ENCODE data around the gene ARHGEF7.

ARHGEF7 gene

DNA sequence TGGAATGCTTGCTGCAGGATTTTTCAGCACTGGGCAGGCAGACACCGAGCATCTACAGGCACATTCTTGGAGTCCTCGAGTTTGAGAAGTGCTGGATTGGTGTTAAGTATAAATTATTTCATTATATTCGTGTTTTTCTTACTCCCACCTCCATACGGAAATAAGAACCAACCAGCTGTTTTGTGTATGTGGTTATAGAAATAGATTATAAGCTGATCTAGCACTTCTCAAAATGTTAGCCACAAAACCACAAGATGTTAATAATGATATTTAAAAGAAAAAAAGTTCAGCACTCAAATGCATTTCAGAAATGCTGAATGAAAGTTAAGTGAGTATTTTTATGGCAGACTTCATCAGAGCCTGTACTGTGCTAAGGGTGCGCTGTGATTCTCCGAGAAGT is 181.3 kb downstream of the ARHGEF7 start:
- FAIRE-seq (no peak), DNase-seq (ENCODE audit: insufficient read length) (no peak)
- no peak for TF ChIP-seq POLR2A (IDR thresholded peaks at IDR 0.05; ENCODE audit: low read depth, low read length)
- no peak for TF ChIP-seq TAF1 (IDR thresholded peaks at IDR 0.05; ENCODE audit: borderline replicate concordance, low read depth, low read length)
- no peak for TF ChIP-seq POLR2AphosphoS5 (IDR thresholded peaks at IDR 0.05; ENCODE audit: low read depth, low read length)

DNA sequence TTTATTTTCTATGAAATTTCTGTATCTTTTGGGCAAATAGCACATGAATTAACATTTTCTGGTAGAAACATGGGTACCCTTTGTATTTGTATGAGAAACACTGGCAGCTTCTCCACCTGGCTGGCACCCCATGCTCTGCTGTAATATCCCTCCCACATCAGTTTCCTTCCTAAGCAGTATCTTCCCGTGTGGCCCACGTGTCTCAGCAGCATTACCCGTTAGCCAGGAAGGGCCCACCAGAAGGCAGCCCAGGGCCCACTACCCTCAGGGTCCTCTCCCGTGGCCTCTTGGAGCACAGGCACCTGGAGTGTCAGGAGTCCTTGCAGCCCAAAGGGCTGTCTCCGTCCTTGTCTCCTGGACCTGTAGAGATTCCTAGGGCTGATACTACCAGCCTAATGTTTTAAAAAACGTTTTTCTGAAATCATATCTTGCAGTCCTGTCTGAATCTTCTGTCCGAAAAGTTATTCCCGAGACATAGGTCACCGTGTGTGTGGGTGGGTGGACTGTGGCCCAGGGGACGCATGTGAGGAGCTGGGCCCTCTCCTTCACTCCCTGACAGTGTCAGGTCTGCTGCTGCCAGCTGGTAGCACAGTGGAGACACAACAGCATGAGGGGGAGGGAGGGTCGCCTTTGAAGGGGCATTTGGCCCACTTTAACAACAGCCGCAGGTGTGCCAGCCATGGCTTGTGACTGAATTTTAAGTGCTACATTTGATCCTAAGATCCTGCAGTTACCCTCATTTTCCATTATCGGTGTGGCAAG is 183.3 kb downstream of the ARHGEF7 start:
- DNase-seq (ENCODE audit: insufficient read length), result no peak
- TF ChIP-seq POLR2AphosphoS5 (IDR thresholded peaks at IDR 0.05; ENCODE audit: low read depth, low read length), result no peak
- no peak for TF ChIP-seq POLR2A (IDR thresholded peaks at IDR 0.05; ENCODE audit: low read depth, low read length)
- no peak for TF ChIP-seq TAF1 (IDR thresholded peaks at IDR 0.05; ENCODE audit: borderline replicate concordance, low read depth, low read length)
- no peak for FAIRE-seq

DNA sequence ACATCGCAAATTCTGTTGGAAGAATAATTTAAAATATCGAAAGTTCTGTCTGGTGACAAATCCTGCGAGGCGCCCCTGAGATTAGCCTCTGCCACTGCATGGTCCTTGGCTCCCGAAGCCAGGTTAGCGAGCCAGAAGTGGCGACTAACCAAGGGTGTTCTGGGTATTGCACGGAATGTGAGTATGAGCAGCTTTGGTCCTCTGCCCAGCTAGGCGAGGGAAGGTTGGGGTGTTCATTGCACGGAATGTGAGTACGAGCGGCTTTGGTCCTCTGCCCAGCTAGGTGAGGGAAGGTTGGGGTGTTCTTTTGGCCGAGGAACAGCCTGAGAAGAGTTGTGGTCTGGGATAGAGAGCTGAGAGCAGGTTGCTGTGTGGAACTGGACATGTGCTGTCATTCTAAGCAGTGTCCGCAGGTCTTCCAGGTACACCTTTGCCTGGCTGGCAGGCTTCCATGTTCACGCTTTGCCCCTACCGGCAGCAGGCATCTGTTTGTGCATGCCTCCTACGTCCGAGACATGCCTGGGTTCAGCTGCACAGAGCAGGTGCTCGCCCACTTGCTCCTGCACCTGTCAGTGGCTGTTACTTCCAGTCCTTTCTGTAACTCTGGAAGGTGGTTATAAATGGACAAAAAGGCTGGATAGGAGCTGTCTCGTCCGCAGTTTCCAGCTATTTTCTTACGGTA is 187.1 kb downstream of the ARHGEF7 start:
- no peak for FAIRE-seq

DNA sequence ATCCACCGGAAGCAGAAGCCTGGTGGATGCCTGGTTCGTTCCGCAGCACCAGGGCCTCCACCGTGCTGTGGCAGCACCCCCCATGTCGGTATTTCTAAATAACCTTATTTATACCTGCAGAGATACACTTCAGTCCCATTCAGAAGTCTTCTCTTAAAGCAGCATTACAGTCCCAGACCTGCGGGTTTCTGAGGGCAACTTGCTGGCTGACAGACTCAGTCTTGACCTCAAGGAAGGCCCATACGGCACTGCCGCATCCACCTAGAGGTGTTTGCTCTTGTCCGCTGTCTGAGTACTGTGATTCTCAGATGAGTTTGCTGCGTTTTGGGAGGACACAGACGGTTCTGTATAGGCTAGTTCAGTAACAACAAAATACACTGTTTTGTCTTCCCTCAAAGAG is 188.4 kb downstream of the ARHGEF7 start:
- no peak for TF ChIP-seq POLR2AphosphoS5 (IDR thresholded peaks at IDR 0.05; ENCODE audit: low read depth, low read length)
- no peak for TF ChIP-seq TAF1 (IDR thresholded peaks at IDR 0.05; ENCODE audit: borderline replicate concordance, low read depth, low read length)
- TF ChIP-seq POLR2A (IDR thresholded peaks at IDR 0.05; ENCODE audit: low read depth, low read length), result no peak
- FAIRE-seq (no peak), DNase-seq (ENCODE audit: insufficient read length) (no peak)

More for the DNA sequence above, 187.1 kb downstream of the ARHGEF7 start:
- TF ChIP-seq POLR2A (IDR thresholded peaks at IDR 0.05; ENCODE audit: low read depth, low read length) (no peak), POLR2AphosphoS5 (IDR thresholded peaks at IDR 0.05; ENCODE audit: low read depth, low read length) (no peak), TAF1 (IDR thresholded peaks at IDR 0.05; ENCODE audit: borderline replicate concordance, low read depth, low read length) (no peak)
- DNase-seq (ENCODE audit: insufficient read length), result no peak

DNA sequence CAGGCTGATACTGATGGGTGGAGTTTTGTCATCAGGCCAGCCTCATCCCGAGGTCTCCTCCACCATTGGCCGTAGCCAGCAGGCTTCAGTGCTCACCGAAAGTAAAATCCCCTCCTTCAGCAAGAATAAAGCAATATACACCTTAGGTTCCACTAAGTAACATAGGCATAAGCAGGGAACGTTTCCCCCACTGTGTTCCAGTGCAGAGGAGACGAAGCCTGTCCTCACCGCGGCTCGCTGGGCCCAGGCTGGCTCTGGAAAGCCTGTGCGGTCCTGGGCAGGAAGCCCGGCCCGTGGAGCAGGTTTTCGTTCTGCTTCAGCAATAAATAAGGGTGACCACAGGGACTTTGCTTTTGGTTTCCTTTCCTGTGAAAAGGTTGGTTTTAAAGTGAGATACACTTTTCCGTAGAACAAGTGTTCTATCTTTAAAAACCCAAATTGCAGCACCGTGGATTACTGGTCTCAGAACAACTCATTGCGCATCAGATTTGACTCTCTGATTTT is 189.0 kb downstream of the ARHGEF7 start:
- FAIRE-seq (no peak), DNase-seq (ENCODE audit: insufficient read length) (no peak)
- no peak for TF ChIP-seq POLR2AphosphoS5 (IDR thresholded peaks at IDR 0.05; ENCODE audit: low read depth, low read length)
- TF ChIP-seq POLR2A (IDR thresholded peaks at IDR 0.05; ENCODE audit: low read depth, low read length), result no peak
- TF ChIP-seq TAF1 (IDR thresholded peaks at IDR 0.05; ENCODE audit: borderline replicate concordance, low read depth, low read length), result no peak

DNA sequence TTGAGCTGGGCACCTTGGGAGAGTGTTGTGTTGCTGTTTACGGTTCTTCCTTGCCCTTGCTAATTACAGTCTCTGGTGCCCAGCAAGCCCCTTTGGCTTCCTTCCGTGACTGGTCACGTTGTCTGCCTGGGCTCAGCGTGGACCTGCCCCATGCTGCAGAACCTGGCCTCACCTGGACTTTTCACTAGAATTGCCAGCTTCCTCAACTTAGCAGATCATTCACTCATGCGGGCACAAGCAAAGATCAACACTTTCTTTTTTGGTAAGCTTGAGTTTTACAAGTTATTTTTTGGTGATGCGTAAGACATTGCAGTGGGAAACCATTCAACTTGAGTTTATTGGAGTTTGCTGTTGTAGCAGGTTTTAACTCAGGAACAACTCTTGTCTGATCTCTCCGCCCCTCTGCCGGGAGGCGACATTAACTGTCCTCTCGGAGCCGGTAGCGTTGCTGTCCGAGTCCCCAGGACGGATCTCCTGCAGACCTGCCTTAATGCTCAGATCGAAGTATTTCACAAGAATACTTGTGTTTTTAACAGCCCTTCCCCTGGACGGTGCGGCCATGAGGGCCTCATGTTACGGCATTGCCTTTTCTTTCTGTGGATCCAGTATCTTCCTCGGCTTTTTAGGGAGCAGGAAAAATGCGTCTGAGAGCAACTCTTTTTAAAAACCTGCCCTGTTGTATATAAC is 189.6 kb downstream of the ARHGEF7 start:
- DNase-seq (ENCODE audit: insufficient read length), result no peak
- no peak for TF ChIP-seq POLR2AphosphoS5 (IDR thresholded peaks at IDR 0.05; ENCODE audit: low read depth, low read length)
- TF ChIP-seq POLR2A (IDR thresholded peaks at IDR 0.05; ENCODE audit: low read depth, low read length), result no peak
- no peak for TF ChIP-seq TAF1 (IDR thresholded peaks at IDR 0.05; ENCODE audit: borderline replicate concordance, low read depth, low read length)
- FAIRE-seq, result no peak

DNA sequence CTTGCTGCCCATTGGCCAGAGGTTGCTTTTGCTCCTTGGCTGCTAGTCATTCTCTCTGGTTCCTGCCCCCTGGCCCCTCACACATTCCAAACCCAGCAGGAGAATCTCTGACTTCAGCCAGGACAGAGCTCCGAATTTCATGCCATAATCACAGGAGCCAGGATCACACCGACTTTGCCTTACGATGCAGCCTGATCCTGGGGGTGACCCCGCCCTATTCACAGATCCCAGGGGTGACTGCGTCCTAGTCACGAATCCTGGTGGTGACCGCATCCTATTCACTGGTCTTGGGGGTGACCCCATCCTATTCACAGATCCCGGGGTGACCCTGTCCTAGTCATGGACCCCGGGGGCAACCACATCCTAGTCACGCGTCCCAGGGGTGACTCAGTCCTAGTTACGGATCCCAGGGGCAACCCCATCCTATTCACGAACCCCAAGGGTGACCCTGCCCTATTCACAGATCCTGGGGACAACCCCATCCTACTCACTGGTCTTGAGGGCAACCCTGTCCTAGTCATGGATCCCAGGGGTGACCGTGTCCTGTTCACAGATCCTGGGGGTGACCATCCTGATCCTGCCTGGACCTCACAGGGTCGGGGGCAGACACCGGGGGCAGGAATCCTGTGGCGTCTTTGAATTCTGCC is 198.0 kb downstream of the ARHGEF7 start:
- TF ChIP-seq TAF1 (IDR thresholded peaks at IDR 0.05; ENCODE audit: borderline replicate concordance, low read depth, low read length), result no peak
- TF ChIP-seq POLR2AphosphoS5 (IDR thresholded peaks at IDR 0.05; ENCODE audit: low read depth, low read length), result no peak
- TF ChIP-seq POLR2A (IDR thresholded peaks at IDR 0.05; ENCODE audit: low read depth, low read length), result no peak
- DNase-seq (ENCODE audit: insufficient read length) (no peak), FAIRE-seq (no peak)

DNA sequence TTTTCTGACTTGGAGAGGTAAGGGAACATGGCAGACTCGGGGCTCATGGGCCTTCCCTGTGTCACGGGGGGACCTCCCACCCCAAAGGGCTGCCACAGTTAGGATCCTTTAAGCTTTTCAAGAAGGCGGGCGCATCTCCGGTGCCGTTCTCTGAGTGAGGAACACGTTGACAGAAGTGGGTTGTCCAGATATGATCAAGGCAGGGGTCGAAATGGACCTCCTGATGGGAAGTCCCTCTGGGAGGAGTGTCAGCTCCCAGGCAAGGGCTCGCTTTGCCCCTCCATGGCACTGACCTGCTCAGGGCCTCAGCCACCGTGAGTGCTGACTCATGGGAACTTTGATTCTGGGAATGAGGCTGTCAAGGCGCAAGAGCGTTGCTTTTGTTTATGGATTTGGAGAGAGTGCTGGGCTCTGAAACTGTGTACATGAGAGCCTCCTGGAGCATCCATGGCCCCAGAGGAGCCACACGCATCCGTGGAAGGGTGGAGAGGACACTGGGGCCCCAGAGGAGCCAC is 198.9 kb downstream of the ARHGEF7 start:
- DNase-seq (ENCODE audit: insufficient read length) (no peak), FAIRE-seq (no peak)
- no peak for TF ChIP-seq POLR2AphosphoS5 (IDR thresholded peaks at IDR 0.05; ENCODE audit: low read depth, low read length)
- no peak for TF ChIP-seq POLR2A (IDR thresholded peaks at IDR 0.05; ENCODE audit: low read depth, low read length)
- TF ChIP-seq TAF1 (IDR thresholded peaks at IDR 0.05; ENCODE audit: borderline replicate concordance, low read depth, low read length), result no peak

DNA sequence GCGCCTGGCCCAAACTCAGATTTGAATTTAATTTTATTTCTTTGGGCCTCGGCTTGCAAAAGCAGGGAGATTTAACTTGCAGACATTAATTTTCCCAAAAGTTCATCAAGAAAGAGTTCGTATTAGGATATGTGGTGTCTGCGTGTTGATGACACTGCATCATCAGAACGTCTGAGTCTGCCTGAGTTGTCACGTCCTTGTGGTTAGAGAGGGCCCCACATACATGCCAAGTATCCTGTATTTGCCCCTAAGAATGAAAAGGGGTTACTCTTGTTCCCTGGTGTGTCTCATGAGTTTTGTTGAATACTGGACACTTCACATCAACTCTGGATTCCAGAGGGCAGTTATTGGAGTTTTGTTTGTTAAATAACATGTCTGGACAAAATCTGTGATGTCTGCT is 199.7 kb downstream of the ARHGEF7 start:
- DNase-seq (ENCODE audit: insufficient read length), result no peak
- no peak for FAIRE-seq
- TF ChIP-seq POLR2AphosphoS5 (IDR thresholded peaks at IDR 0.05; ENCODE audit: low read depth, low read length) (no peak), POLR2A (IDR thresholded peaks at IDR 0.05; ENCODE audit: low read depth, low read length) (no peak), TAF1 (IDR thresholded peaks at IDR 0.05; ENCODE audit: borderline replicate concordance, low read depth, low read length) (no peak)

DNA sequence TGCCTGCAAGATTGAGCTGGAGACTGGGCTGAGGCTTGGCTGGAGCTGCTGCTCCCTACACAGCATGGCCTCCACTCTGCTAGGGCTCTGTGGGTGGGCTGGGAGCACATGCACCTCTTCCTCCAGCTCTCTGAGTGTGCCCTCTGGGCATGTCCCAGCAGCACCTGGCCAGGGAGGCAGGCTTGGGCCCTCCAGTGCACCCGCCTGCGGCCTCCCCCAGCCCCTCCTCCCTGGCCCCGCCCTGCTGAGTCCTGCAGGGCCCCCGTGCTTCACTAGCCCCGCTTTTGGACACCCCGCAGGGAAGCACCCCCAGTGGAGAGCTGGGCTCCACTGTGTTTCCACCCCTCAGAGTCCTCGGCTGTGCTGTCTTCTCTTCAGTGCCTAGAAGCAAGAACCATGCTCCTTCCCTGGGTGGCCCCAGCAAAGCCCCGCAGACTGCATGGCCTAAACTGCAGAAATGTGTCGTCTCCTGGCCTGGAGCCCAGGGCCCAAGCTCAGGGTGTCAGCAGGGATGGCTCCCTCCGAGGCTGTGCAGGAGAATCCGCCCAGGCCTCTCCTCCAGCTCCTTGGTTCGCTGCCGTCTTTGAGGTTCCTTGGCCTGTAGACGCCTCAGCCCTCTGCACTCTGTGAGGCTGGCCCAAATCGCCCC is 200.4 kb downstream of the ARHGEF7 start:
- TF ChIP-seq POLR2A (IDR thresholded peaks at IDR 0.05; ENCODE audit: low read depth, low read length) (no peak), TAF1 (IDR thresholded peaks at IDR 0.05; ENCODE audit: borderline replicate concordance, low read depth, low read length) (no peak), POLR2AphosphoS5 (IDR thresholded peaks at IDR 0.05; ENCODE audit: low read depth, low read length) (no peak)
- no peak for FAIRE-seq
- DNase-seq (ENCODE audit: insufficient read length), result no peak
